ENCODE measurements around the gene MRPS18B.

MRPS18B gene

GRCh38 chr6:30603961-30604360 is 13.7 kb upstream of the MRPS18B start:
- DNase-seq (ENCODE audit: low read depth): no peak

GRCh38 chr6:30610065-30610464 is 7.6 kb upstream of the MRPS18B start:
- DNase-seq (ENCODE audit: low read depth): no peak

GRCh38 chr6:30611150-30611855 is 6.3 kb upstream of the MRPS18B start:
- DNase-seq (ENCODE audit: low read depth): no peak

GRCh38 chr6:30611856-30612194 is 5.8 kb upstream of the MRPS18B start:
- DNase-seq (ENCODE audit: low read depth): no peak

- no peak for DNase-seq (ENCODE audit: low read depth)
Measured at GRCh38 chr6:30612213-30612612, 5.4 kb upstream of the MRPS18B start.

GRCh38 chr6:30612687-30613248 is 4.9 kb upstream of the MRPS18B start:
- DNase-seq (ENCODE audit: low read depth): no peak

GRCh38 chr6:30613251-30614043 is 4.2 kb upstream of the MRPS18B start:
- no peak for DNase-seq (ENCODE audit: low read depth)

GRCh38 chr6:30614044-30614842 is 3.4 kb upstream of the MRPS18B start:
- no peak for DNase-seq (ENCODE audit: low read depth)

GRCh38 chr6:30614843-30615218 is 2.8 kb upstream of the MRPS18B start:
- peak; percentile 39 for DNase-seq (ENCODE audit: low read depth)

- no peak for DNase-seq (ENCODE audit: low read depth)
Measured at GRCh38 chr6:30615219-30615957, 2.3 kb upstream of the MRPS18B start.

GRCh38 chr6:30615958-30616810 is 1.5 kb upstream of the MRPS18B start:
- DNase-seq (ENCODE audit: low read depth): no peak

GRCh38 chr6:30616811-30617564 is 652 bp upstream of the MRPS18B start, which contains the start of gene PPP1R10:
Gene PPP1R10 (minus strand): TSS chr6:30617243. CDS start chr6:30609944, 7,299 bp downstream.
- DNase-seq (ENCODE audit: low read depth): peak; percentile 94

- no peak for DNase-seq (ENCODE audit: low read depth)
Measured at GRCh38 chr6:30618270-30618797, 694 bp downstream of the MRPS18B start.

- no peak for DNase-seq (ENCODE audit: low read depth)
Measured at GRCh38 chr6:30619561-30619960, 1.9 kb downstream of the MRPS18B start.

GRCh38 chr6:30625511-30625910 is 7.9 kb downstream of the MRPS18B start:
- DNase-seq (ENCODE audit: low read depth): no peak

GRCh38 chr6:30626484-30627366 is 9.1 kb downstream of the MRPS18B start, which contains the start of gene ATAT1:
Gene ATAT1 (plus strand): TSS chr6:30626874.
- DNase-seq (ENCODE audit: low read depth): peak; percentile 78

- DNase-seq (ENCODE audit: low read depth): no peak
Measured at GRCh38 chr6:30635834-30636233, 18.2 kb downstream of the MRPS18B start.

GRCh38 chr6:30640481-30640880 is 22.8 kb downstream of the MRPS18B start:
- no peak for DNase-seq (ENCODE audit: low read depth)

GRCh38 chr6:30641048-30641447 is 23.4 kb downstream of the MRPS18B start:
- DNase-seq (ENCODE audit: low read depth): no peak
